Jurkat, Clone E6-1 (cell line): ENCODE data around the gene CENPW.

Experiments
- DNase-seq: peaks from one replicate; pipeline ENCODE4 v3.0.0-alpha.2; 2011; ENCODE audit warnings: low read depth, low spot score
- H3K4me3 ChIP-seq: 2 replicates; pipeline ENCODE4 v1.5.1; 2011; ENCODE audit warnings: mild to moderate bottlenecking, low read length, control low read depth, moderate library complexity

CENPW gene

DNA sequence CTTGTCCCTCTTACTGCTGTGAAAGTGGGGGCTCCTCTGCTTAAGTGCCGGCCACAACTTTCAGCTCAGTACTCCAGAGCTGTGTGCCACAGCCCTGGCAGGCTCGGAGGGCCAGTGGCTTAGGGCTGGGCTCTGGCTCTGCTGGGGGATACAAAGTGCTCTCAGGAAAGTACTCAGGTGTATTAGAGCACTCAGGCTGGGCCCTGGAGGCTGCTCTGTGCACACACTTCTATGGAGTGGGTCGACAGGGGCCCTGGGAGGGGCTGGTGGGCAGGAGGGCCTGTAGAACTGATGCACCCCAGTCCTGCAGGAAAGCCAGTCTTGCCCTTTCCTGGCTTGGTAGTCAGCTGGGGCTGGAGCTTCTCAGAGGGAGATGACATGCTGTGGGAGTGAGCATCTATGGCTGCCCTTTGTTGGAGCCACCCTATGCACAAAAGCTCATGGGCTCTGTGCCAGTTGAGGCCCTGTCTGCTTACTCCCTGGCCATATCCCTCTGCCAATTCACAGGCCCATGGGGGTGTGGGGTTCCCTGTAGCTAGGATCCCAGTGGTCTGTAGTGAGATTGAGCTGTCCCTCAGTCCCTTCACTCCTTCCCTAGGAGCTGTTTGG is 22.0 kb downstream of the CENPW start:
- no peak for DNase-seq
- no peak overlapping the region for H3K4me3 ChIP-seq

GRCh38 chr6:126367849-126368248 is 27.9 kb downstream of the CENPW start:
- no peak for DNase-seq
- no peak overlapping the region for H3K4me3 ChIP-seq

DNA sequence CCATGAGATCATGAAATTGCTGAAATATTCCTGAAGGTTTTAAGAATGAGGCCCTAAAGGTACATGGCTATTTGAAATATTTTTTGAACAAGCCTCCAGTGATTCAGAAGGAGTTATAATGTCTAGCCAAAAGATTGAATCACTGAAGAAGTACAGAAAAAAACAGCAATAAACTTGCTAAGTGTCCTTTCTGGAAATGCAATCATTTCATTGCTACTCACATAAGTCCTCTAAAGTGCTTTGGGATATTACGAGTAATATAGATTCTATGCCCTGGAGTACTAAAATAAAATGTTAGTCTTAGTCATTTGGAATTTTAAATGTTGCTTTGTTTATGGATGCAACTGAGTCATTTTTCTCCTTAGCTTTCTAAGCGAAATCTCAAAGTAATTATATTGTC is 32.7 kb downstream of the CENPW start:
- H3K4me3 ChIP-seq = no peak overlapping the region
- DNase-seq = no peak

DNA sequence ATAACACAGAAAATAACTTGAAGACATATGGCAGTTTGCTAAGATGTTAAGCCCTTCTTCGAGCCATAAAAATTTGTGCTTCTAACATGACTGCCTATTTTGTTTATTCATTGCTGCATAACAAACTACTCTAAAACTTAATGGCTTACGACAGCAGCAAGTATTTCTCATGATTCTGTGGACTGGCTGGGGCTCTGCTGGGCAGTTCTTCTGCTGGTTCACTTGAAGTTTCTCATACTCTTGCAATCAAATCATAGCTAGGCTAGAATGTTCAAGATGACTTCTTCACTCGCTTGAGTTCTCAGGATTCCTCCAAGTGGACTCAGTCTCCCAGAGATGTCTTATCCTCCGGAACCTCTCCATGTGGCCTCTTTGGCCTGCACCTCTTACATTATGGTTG is 33.4 kb downstream of the CENPW start:
- no peak for DNase-seq
- no peak overlapping the region for H3K4me3 ChIP-seq

- H3K4me3 ChIP-seq = no peak overlapping the region
- DNase-seq = no peak
Observed at GRCh38 chr6:126374372-126374771, 34.5 kb downstream of the CENPW start.

GRCh38 chr6:126376682-126377081 is 36.8 kb downstream of the CENPW start:
- no peak for DNase-seq
- no peak overlapping the region for H3K4me3 ChIP-seq

DNA sequence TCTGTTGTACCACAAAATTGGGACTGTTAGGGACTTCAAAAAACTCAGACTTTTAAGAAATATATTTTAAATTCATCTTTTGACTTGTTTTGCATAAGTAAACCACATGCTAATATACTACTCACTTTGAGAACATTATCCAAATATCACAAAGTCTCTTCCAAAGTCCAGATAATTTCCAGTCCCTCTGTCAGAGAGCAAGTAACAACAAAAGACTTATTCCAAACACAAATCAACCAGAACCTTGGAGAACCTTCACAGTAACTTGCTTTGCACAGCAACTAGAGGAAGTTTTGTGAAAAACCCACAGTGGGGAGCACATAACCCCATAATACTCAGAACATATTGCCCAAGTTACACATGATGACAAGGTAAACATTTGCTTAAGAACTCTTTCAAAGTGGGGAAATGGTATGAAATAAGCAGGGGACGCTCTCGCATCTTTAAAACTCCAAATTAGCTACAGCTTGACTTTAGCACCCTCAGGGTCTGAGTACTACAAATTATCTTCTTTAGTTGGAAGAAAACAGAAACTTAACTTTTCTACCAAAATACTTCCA is 37.8 kb downstream of the CENPW start:
- DNase-seq = no peak
- no peak overlapping the region for H3K4me3 ChIP-seq

- no peak for DNase-seq
- H3K4me3 ChIP-seq = no peak overlapping the region
Observed at GRCh38 chr6:126380072-126380583, 40.2 kb downstream of the CENPW start.

GRCh38 chr6:126381498-126381897 is 41.6 kb downstream of the CENPW start:
- no peak for DNase-seq

DNA sequence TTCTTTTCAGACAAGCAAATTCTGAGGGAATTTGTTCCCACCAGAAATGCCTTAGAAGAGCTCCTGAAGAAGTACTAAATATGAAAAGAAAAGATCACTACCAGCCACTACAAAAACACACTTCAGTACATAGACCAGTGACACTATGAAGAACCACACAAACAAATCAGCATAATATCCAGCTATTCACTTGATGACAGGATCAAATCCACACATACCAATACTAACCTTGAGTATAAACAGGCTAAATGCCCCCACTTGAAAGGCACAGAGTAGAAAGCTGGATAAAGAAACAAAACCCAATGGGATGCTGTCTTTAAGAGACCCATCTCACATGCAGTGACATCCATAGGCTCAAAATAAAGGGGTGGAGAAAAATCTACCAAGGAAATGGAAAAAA is 43.3 kb downstream of the CENPW start:
- DNase-seq = no peak
- no peak overlapping the region for H3K4me3 ChIP-seq

More at GRCh38 chr6:126381498-126381897, 41.6 kb downstream of the CENPW start:
- no peak overlapping the region for H3K4me3 ChIP-seq

- no peak for DNase-seq
- H3K4me3 ChIP-seq = no peak overlapping the region
Observed at GRCh38 chr6:126385536-126385935, 45.6 kb downstream of the CENPW start.

DNA sequence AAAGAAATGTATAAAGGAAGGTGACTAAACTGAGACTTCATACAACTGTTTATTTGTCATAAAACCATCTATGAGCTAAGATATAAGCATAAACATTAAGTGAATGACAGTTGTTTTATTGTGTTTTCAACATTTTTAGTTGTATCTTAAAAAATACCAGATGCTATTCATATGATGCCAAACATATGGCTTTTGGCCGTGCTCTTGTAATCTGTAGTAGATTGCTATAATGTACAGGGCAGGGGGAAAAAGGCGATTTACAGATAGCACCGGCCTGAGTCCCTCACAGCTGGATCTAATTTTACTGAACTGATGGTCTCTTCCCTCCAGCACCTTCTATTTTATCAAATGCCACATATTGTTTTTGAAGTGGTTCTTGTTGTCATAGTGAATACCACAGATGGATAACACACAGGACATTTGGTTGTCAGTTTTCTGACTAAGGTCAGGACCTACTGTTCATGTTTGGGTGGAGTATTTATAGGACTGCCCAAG is 48.2 kb downstream of the CENPW start:
- DNase-seq = no peak
- H3K4me3 ChIP-seq = no peak overlapping the region

DNA sequence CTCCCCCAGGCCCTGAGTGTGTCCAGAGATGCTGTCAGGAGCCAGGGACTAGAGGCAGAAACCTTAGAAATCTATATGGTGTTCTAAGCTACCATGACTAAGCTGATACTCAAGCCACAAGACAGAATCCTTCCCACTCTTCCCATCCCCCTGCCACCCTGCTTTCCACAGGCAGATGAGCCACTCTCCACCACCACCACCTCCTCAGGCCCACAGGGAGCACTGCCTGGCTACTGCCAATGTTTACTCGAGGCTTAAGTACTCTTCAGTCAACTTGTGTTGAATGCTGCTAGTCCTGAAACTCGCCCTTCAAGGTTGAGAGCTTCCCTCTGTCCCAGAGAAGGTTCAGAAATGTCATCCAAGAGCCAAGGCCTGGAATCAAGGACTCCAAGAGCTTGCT is 56.2 kb downstream of the CENPW start:
- H3K4me3 ChIP-seq = no peak overlapping the region
- no peak for DNase-seq
